HG02852 (cell line): ENCODE measurements around the gene SLC5A3.

Source experiments
- ATAC-seq: cut with Tn5 transposase; IDR thresholded peaks from one replicate; pipeline ENCODE4 v1.9.1; 2021; ENCODE audit warnings: mild to moderate bottlenecking, moderate library complexity; ENCODE audit not compliant: unreplicated experiment

Gene SLC5A3

GRCh38 chr21:34065027-34065426, 8.4 kb upstream of the SLC5A3 start:
- no peak for ATAC-seq

DNA sequence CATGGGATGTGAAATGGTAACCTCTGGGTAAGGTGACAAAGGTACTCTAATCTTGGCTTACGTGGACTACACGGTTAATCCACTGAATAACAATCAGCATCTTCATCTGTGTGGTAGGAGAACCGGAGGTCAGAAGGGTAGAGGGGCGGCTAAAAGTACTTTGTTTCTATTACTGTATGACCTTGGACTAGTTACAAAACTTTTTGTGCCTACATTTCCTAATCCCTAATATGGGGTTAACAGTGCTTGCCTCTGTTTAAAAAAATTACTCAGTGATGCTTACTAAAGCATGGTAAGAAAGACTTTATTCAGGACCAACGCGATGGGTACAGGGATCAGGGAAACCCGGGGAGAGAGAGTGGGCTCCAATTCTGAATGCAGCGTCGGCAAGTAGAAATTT, 1.7 kb upstream of the SLC5A3 start:
- no peak for ATAC-seq

DNA sequence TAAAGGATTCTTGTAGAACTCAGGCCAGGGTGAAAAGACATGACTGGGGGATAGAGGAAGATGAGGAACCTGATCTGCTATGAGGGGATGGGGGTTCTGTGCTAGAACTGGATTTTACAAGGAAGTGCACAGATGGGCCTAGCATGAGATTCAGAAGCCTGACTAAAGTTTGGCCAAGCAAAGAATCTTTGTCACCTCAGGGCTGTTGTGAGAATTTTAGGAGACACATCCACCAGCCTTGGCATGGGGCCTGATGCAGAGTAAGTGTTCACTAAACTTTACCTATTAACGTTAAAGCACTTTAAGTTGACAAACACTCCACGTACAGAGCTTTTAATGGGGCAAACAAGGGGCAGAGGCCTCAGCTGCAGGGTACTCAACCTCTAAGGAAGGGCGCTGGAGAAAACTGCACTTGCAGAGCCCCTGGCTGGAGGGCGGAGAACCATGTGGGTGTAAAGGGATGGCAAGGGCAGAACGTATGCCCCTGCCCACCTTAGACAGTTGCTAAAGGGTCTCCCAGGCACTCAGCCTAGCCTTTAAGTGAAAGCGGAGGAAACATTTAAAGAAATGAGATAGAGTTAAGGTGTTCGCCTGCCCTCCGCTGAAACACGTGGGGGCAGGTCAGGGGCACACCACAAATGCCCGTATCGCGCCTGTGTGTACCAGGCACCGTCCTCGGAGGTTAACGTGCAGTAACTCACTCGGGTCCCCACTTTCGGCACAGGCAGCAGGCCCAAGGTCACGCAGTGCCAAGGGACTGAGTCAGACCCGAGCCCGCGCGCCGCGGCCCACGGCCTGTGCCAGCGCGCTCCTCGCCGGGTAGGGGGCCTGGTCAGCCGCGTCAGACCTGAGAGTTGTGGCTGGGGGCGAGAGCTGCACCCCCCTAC, 990 bp upstream of the SLC5A3 start:
- peak; percentile 4 for ATAC-seq

DNA sequence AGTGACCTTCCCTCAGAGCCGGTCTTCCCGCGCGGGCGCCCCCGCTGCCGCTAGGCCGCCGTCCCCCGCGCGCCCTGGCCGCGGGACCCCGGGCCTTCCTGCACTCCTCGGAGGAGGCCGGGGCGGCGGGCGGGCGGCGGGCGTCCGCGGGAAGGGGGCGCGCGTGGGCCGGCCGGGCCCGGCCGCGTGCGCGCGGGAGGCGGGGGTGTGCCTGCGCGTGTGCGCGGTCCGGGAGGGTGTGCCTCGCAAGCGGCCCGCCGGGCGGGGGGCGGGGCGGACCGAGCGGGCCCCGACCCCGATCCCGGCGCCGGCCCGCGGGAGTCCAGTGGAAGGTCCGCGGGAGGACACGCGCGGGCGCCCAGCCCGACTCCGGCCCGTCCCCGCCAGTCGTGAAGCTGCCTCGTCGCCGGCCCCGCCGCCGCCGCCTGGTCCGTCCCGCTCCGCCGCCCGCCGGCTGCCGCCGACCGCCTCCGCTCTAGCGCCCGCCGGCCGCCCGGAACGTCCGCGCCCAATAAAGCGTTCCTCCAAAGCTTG, 438 bp downstream of the SLC5A3 start:
- peak; percentile 46 for ATAC-seq

GRCh38 chr21:34074283-34075090, 1.1 kb downstream of the SLC5A3 start:
- no peak for ATAC-seq

DNA sequence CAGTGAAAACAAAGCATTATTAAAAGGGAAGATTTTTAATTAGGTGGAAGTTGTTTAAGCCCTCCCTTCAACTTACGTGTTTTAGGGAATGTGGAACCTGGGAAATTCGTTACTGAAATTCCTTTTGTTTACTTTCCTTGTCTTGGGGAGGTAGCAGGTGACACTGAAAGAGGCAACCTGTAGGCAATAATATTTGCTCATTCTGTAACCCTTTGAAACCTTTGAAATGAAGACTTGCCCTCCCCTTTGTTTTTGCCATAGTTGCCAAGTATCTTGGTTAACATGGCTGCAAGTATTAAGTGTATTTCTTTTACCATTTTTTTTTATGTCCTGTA, 1.7 kb downstream of the SLC5A3 start:
- no peak for ATAC-seq

- ATAC-seq = no peak
Measured at GRCh38 chr21:34075760-34076660, 2.6 kb downstream of the SLC5A3 start.

- no peak for ATAC-seq
Measured at GRCh38 chr21:34076835-34077234, 3.5 kb downstream of the SLC5A3 start.

GRCh38 chr21:34077888-34078287, 4.5 kb downstream of the SLC5A3 start:
- no peak for ATAC-seq

- ATAC-seq = no peak
Measured at GRCh38 chr21:34078915-34079314, 5.5 kb downstream of the SLC5A3 start.

GRCh38 chr21:34080710-34081109, 7.3 kb downstream of the SLC5A3 start:
- ATAC-seq = no peak

GRCh38 chr21:34082769-34083168, 9.4 kb downstream of the SLC5A3 start:
- no peak for ATAC-seq

DNA sequence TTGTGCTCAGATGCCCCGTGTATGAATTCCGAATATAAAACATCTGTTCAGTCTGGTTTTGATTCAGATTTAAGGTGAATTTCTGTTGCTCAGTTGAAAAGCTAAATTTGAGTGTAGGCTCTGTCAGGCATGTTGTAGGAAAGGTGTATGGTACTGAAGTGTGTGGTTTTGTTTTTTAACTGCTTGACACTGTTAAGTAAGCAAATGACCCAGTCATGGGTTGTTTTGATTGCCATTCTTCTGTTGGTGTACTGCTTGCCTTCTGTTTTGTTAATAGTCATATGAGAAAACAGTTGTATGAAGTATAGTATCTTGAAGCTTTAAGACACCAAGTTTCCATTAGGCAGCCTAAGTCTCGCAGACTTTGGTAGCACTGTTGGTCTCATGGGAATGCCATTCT, 10.0 kb downstream of the SLC5A3 start:
- ATAC-seq = no peak

DNA sequence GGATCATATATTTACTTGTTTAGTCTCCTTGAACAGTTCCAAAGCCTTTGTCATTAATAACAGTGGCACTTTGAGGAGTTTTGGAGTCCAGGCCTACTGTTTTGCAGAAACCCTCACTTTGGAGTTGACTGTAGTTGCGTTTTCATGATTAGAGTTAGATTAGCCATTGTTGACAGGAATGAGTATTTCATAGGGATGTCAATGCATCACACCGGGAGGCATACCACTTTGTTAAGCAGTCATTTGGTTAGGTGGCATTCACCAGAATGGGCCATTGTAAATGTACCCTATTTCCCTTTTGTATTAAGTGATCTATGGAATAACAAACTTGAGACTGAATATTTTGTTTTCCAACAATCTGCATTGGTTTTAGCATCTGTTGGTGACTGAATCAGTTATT, 11.8 kb downstream of the SLC5A3 start:
- ATAC-seq = no peak

DNA sequence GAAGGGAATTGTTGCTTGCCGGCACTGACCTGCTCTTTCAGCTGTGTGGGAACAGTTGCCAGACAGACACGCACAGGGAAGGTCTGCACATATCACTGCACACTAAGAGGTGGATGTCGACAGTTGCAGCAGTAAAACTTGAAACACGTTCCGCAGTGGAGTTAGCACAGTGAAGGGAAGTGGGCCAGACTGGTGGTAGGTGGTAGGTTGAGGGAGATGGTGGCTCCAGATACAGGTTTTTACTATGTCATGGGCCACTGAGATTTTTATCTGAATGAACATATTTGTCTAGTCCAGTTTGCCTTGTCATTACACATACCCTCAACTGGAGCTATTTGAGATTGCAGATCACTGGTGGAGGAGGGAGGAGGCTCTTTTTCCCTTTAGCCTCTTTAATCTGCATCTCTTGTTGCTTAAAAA, 13.5 kb downstream of the SLC5A3 start:
- no peak for ATAC-seq

DNA sequence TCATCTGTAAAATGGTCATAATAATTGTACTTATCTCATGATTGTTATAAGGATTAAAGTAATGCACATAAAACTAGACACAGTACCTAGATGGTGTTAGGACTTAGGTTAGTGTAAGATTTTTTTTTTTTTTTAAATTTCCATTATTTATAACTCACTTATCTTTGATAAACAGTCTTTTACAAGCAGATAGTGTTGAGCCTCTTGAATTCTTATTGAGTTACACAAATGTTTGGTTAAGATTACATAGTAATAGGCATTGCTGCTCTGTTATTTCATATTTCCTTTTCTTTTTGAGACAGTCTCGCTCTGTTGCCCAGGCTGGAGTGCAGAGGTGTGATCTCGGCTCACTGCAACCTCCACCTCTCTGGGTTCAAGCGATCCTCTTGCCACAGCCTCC, 15.4 kb downstream of the SLC5A3 start:
- no peak for ATAC-seq

GRCh38 chr21:34091032-34091431, 17.7 kb downstream of the SLC5A3 start:
- ATAC-seq = no peak

GRCh38 chr21:34091607-34092006, 18.2 kb downstream of the SLC5A3 start:
- no peak for ATAC-seq

DNA sequence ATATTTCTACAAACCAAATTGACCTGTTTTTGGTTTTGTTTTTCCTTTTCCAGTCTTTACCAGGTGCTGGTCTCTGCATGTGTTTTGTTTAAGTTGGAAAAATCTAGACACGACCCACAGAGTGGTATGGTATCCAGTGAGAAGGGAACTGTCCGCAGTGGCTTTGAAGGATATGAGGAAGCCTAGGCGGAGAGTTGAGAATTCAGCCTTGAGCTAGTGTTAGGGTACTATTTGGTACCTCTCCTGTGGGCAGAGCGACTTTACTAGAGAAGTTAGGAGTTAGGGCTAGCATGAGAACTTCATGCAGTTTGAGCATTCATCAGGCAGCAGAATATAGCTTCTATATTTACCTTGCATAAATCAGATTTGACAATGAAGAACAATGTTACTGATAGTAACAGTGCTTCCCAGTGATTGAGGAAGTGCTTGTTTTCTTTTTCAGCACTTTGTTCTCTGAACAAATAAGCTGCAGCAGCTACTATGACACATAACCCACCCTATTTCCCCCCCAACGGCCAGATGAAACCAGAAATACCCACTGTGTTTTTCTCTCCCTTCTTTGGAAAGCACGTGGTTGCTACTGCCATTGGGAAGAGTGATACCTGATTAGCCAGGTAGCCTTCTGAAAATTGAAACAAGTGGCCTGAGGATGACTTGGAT, 19.0 kb downstream of the SLC5A3 start:
- ATAC-seq = no peak

- no peak for ATAC-seq
Measured at GRCh38 chr21:34093083-34093482, 19.7 kb downstream of the SLC5A3 start.
